ENCODE data around the gene FXYD6.

FXYD6 gene

DNA sequence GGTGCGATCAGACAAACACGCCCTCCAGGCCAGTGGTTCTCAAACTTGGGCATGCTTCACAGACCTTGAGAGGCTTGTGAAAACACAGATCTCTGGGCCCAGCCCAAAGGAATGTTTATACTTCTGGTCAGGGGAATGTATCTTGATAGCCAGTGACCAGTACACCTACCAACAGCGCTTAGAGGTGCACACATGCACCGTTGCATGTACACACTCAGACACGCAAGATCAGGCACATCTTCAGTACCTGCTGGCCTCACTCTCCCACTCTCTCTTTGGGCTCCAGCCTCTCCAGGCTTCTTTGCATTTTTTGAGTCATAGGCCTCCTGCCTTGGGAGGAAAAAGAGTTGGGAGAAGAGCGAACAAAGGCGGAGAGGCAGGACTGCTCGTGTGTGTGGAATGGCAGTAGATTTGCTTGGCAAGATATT, 11.7 kb upstream of the FXYD6 start:
- in situ Hi-C loops (cut with MboI; ENCODE audit: low pct_unique_long_range_greater_than_20kb, low sequenced_read_pairs, unreplicated experiment), result no loop called here
- no peak for DNase-seq (ENCODE audit: low spot score)
- TF ChIP-seq, protein P1, sequence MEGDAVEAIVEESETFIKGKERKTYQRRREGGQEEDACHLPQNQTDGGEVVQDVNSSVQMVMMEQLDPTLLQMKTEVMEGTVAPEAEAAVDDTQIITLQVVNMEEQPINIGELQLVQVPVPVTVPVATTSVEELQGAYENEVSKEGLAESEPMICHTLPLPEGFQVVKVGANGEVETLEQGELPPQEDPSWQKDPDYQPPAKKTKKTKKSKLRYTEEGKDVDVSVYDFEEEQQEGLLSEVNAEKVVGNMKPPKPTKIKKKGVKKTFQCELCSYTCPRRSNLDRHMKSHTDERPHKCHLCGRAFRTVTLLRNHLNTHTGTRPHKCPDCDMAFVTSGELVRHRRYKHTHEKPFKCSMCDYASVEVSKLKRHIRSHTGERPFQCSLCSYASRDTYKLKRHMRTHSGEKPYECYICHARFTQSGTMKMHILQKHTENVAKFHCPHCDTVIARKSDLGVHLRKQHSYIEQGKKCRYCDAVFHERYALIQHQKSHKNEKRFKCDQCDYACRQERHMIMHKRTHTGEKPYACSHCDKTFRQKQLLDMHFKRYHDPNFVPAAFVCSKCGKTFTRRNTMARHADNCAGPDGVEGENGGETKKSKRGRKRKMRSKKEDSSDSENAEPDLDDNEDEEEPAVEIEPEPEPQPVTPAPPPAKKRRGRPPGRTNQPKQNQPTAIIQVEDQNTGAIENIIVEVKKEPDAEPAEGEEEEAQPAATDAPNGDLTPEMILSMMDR (IDR thresholded peaks at IDR 0.05; ENCODE audit: extremely low read depth, insufficient read depth, missing control alignments), result no peak

DNA sequence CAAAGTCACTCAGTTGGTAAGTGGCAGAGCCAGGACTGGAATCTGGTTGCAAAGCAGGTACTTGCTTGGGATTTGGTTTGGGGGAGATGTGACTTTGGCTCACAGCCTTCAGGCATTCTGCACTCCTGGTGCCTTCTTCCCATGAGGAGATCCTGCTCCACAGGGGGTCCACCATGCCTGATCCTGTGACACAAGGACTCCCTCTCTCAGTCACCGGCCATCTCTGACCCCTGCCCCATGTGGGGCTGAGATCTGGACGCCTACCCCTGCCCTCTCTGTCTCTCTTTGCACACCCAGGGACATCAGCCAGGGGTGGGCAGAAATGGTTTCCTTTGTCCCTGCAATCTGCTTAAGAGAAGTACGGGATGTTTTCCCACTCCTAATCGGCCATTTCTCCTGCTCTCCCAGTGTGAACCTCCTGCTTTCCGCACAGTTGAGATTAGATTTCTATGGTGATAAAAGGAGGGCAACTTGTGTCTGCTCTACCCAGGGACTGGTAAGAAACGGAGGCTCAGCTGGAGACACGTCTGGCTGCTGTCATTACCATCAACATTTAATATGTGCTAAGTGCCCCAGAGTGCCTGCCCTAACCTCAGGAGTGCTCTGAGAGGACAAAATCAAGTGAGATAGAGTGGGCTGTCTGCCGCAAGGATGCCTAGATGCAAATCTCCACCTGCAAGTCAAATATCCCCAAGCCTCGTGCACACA, 11.1 kb upstream of the FXYD6 start:
- TF ChIP-seq, protein P1 (IDR thresholded peaks at IDR 0.05; ENCODE audit: extremely low read depth, insufficient read depth, missing control alignments), result no peak
- DNase-seq (ENCODE audit: low spot score), result no peak
- in situ Hi-C loops (cut with MboI; ENCODE audit: low pct_unique_long_range_greater_than_20kb, low sequenced_read_pairs, unreplicated experiment), result no loop called here

DNA sequence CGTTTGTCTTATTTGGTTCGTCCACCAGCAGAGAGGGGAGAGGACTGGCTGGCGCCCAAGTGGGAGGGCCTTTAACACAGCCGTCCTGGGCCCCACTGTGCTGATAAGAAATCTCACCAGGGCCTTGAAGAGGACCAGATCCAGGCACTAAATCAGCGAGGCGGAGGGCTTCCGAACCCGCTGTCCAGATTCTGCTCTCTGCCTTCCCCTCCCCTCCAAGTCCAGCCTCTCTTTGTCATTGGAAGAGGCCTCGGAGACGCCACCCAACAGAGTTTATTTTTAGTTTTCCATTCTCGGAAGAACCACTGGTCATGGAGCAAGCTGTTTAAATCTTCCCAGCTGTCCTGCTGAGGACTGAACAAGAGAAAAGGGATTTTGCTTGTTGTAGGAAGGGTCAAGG, 9.3 kb upstream of the FXYD6 start:
- DNase-seq (ENCODE audit: low spot score), result no peak
- TF ChIP-seq, protein P1 (IDR thresholded peaks at IDR 0.05; ENCODE audit: extremely low read depth, insufficient read depth, missing control alignments), result no peak
- in situ Hi-C loops (cut with MboI; ENCODE audit: low pct_unique_long_range_greater_than_20kb, low sequenced_read_pairs, unreplicated experiment), result no loop called here

DNA sequence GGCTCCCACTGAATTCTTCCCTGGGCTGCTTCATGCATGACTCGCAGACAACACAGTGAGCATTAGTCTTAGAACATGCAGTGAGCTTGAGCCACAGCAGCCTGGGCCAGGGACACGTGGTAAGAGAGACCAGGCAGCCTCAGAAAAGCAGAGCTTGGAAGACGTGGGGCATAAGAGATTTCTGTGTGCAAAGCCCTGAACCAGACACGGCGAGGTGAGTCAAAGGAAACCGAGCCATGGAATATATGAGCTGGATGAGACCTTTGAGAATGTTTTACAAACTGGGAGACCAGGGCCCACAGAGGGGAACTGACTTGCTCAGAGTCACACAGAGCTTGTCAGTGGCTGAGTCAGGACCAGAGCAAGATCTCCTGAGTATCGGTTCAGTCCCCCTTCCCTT, 8.5 kb upstream of the FXYD6 start:
- TF ChIP-seq, protein P1 (IDR thresholded peaks at IDR 0.05; ENCODE audit: extremely low read depth, insufficient read depth, missing control alignments), result no peak
- in situ Hi-C loops (cut with MboI; ENCODE audit: low pct_unique_long_range_greater_than_20kb, low sequenced_read_pairs, unreplicated experiment), result no loop called here

DNA sequence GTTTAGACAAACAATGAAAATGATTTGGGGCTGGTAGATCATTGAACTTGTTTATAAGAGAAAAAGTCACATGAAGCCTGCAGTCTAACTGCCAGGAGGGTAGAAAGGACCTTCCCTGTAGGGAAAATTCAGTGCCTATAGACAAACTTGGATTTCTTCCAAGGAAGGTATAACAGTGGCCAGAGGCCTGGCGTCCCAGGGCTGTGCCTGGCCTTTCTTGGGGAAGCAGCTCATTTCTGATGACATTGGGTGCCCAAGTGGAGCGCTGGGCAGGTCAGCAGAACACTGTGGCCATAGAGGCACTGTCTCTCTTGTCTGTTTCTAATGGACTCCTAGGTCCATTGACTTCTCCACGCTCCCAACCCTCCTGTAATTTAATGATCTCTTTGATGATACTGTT, 6.6 kb upstream of the FXYD6 start:
- in situ Hi-C loops (cut with MboI; ENCODE audit: low pct_unique_long_range_greater_than_20kb, low sequenced_read_pairs, unreplicated experiment), result no loop called here
- TF ChIP-seq, protein P1 (IDR thresholded peaks at IDR 0.05; ENCODE audit: extremely low read depth, insufficient read depth, missing control alignments), result no peak
- DNase-seq (ENCODE audit: low spot score), result no peak

More for the DNA sequence above, 8.5 kb upstream of the FXYD6 start:
- DNase-seq (ENCODE audit: low spot score), result no peak

DNA sequence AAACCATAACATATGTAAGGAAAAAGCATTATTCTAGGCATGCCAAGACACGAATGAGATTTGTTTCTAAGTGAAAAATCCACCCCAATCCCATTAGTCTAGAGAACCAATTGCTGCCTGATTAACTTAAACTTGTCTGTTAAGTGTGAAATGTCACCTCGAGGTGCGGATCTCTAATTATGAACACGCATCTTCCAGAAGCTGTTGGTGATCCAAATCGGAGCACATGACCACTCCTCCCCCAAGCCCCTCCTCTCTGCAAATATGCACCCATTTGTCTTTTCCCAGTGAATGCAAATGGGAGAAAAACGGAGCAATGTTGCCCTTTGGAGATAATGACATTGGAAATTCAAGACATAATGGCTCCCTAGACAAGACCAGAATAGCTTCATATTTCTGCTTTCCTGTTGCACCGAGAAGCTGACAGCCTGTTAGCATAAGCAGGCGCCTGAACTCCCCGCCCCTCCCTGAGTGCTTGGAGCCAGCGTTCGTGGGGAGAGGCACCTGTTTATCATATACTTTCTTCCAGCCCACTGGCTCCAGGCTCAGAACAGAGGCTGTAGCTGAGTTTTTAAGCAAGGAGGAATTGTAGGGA, 6.0 kb upstream of the FXYD6 start:
- DNase-seq (ENCODE audit: low spot score), result no peak
- in situ Hi-C loops (cut with MboI; ENCODE audit: low pct_unique_long_range_greater_than_20kb, low sequenced_read_pairs, unreplicated experiment), result no loop called here

More for the DNA sequence above, 6.0 kb upstream of the FXYD6 start:
- TF ChIP-seq, protein P1 (IDR thresholded peaks at IDR 0.05; ENCODE audit: extremely low read depth, insufficient read depth, missing control alignments), result no peak

All from GM13977 (cell line).